ENCODE data around the gene RUVBL2.

RUVBL2 gene

DNA sequence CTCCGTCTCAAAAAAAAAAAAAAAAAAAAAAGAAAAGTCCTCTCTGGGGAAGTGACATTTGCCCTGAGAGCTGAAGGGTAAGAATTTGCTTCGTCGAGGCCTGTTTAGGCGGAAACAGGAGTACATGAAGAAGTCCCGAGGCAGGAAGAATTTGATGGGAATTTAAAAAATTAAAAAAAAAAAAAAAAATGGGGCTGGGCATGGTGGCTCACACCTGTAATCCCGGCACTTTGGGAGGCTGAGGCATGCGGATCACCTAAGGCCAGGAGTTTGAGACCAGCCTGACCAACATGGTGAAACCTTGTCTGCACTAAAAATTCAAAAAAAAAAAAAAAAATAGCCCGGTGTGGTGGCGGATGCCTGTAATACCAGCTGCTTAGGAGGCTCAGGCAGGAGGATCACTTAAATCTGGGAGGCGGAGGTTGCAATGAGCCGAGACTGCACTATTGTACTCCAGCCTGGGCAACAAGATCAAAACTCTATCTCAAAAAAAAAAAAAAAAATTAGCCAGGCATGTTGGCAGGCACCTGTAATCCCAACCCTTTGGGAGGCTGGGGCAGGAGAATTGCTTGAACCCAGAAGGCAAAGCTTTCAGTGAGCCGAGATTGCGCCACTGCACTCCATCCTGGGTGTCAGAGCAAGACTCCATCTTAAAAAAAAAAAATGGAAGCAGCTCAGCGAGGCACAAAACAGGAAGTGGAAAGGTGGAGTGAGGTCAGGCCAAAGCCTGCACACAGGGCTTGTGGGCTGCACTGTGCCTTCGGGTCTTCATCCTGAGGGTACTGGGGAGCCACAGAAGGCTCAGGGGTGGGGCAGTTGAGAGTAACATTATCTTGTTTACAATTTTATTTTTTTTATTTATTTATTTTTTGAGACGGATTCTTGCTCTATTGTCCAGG lies 34.1 kb upstream of the RUVBL2 start:
- no peak for DNase-seq (ENCODE audit: low read depth)
- H3K4me3 ChIP-seq (ENCODE audit: low read depth, low read length): no peak overlapping the region
- TF ChIP-seq, protein P1, sequence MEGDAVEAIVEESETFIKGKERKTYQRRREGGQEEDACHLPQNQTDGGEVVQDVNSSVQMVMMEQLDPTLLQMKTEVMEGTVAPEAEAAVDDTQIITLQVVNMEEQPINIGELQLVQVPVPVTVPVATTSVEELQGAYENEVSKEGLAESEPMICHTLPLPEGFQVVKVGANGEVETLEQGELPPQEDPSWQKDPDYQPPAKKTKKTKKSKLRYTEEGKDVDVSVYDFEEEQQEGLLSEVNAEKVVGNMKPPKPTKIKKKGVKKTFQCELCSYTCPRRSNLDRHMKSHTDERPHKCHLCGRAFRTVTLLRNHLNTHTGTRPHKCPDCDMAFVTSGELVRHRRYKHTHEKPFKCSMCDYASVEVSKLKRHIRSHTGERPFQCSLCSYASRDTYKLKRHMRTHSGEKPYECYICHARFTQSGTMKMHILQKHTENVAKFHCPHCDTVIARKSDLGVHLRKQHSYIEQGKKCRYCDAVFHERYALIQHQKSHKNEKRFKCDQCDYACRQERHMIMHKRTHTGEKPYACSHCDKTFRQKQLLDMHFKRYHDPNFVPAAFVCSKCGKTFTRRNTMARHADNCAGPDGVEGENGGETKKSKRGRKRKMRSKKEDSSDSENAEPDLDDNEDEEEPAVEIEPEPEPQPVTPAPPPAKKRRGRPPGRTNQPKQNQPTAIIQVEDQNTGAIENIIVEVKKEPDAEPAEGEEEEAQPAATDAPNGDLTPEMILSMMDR (conservative IDR thresholded peaks at IDR 0.05; ENCODE audit: low read depth, low read length): no peak

DNA sequence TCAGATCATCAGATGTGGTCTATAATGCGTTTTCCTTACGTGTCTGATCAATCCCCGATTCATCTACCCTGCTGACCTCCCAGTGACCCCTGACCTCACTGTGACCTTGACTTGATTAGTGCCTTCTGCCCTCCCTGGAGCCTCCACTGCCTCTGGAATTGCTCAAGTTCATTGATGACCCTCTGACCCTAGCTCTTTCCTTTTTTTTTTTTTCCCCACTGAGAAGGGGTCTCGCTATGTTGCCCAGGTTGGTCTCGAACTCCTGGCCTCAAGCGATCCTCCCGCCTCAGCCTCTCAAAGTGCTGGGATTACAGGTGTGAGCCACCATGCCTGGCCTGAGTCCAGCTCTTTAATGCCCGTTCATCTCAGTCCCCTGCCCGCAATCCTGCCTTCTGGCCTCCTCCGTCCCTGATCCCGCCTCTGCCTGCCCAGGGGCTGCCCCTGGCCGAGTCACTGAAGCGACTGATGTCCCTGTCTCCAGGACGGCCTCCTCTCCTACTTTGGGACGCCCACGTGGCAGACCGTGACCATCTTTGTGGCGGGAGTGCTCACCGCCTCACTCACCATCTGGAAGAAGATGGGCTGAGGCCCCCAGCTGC lies 32.5 kb upstream of the RUVBL2 start:
- TF ChIP-seq, protein P1 (conservative IDR thresholded peaks at IDR 0.05; ENCODE audit: low read depth, low read length): no peak
- no peak for DNase-seq (ENCODE audit: low read depth)
- H3K4me3 ChIP-seq (ENCODE audit: low read depth, low read length): no peak overlapping the region

DNA sequence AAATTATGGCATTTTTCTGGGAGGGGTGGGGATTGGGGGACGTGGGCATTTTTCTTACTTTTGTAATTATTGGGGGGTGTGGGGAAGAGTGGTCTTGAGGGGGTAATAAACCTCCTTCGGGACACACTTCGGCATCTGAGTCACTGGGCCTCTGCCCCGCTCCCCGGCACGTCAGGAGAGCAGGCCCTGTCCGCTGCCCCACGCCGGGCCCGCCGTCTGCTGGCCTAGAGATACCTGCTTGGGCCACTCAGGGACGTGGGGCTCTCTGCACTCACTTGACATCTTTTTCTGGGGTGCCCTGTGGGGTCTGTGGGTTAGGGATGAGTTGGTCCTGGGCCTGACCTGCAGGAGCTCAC lies 32.0 kb upstream of the RUVBL2 start:
- no peak for DNase-seq (ENCODE audit: low read depth)
- H3K4me3 ChIP-seq (ENCODE audit: low read depth, low read length): no peak overlapping the region
- TF ChIP-seq, protein P1 (conservative IDR thresholded peaks at IDR 0.05; ENCODE audit: low read depth, low read length): no peak

DNA sequence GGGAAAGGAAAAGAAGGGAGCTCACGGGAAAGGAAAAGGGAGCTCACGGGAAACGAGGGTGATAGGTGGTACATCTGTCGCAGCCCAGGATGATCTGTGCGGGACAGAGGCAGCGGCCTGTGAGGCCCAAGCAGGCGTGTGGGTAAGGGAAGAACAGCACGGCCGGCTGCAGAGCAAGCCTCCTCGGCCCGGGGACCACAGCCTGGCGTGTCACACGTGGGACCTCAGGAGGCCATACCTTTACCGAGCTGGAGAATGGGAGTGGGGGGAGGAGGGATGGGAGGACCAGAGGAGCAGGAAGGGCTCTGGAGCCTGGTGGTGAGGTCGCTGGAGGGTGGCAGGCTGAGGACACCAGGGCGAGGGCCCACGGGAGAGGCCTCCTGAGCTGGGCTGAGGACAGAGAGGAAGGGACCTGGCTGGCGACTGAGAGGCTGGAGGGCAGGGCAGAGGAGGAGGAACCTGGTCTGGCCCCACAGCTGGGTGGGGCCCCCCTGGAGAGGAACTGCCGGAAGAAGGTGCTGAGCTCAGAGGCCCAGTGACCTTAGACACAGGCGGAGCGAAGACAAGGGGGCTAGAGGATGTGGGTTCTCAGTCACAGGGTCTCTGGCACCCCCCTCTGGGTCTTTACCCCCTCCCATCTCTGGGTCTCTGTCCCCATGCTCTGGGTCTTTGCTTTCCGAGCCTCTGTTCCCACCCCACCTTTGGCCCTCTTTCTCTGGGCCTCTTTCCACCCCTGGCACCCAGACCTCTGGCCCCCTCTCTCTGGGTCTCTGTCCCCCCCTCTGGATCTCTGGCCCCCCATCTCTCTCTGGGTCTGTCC lies 31.4 kb upstream of the RUVBL2 start:
- peak; percentile 39 for DNase-seq (ENCODE audit: low read depth)
- no peak overlapping the region for H3K4me3 ChIP-seq (ENCODE audit: low read depth, low read length)
- TF ChIP-seq, protein P1 (conservative IDR thresholded peaks at IDR 0.05; ENCODE audit: low read depth, low read length): no peak

DNA sequence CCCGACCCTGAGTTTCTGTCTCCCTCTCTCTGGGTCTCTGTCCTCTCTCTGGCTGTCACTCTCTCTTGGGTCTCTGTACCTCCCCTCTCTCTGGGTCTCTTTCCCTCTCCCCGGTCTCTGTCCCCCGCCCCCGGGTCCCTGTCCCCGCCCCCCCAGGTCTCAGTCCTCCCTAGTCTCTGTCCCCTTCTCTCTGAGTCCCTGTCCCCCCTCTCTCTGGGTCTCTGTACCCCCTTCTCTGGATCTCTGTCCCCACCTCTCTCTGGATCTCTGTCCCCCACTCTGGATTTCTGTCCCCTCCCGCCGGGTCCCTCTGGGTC lies 30.9 kb upstream of the RUVBL2 start:
- no peak overlapping the region for H3K4me3 ChIP-seq (ENCODE audit: low read depth, low read length)
- no peak for DNase-seq (ENCODE audit: low read depth)
- TF ChIP-seq, protein P1 (conservative IDR thresholded peaks at IDR 0.05; ENCODE audit: low read depth, low read length): no peak

DNA sequence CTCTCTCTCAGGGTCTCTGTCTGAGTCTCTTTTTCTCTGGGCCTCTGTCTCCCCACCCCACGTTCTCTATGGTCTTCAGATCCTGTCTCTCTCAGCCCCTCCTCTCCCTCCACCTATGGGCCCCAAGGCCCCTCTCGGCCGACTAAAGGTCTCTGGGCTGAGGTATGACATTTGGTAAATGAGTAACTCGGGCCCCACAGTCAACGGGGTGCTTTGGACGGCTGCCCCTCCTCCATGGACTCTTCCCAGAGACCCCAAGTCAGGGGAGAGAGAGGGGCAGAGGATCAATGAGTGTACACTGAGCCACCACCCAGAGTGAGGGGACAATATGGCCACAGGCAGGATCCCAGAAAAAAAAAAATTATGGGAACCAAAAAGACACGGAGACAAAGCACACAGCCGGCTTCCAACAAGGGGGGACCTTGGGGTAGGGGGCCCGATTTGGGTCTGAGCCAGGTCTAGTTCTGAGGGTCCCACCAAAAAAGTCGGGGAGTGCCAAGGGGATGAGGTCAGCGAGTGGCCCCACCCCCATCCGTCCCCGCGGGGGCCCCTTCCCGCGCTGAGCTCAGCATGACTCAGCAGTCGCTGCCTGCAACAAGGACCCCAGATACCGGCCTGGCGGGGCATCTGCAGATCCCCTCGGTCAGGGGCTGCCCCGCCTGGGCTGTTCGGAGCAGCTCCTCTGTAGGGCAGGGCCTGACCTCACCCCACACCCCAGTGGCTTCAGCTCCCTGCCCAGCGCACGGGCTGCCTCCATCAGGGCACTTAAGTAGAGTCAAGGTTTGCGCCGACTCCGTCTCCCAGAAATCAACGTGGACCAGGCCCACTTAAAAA lies 30.1 kb upstream of the RUVBL2 start:
- DNase-seq (ENCODE audit: low read depth): peak; percentile 70
- TF ChIP-seq, protein P1 (conservative IDR thresholded peaks at IDR 0.05; ENCODE audit: low read depth, low read length): no peak
- peak overlapping the region; percentile 17 for H3K4me3 ChIP-seq (ENCODE audit: low read depth, low read length)

Data from choroid plexus epithelial cell (primary cell).